GM21390 (cell line): ENCODE data around the gene PREP.

Experiments
- ATAC-seq: cut with Tn5 transposase; IDR thresholded peaks from one replicate; pipeline ENCODE4 v1.9.1; 2021; ENCODE audit not compliant: unreplicated experiment

Gene PREP

GRCh38 chr6:105310947-105311346 is 91.9 kb downstream of the PREP start:
- ATAC-seq: no peak

GRCh38 chr6:105310371-105310770 is 92.5 kb downstream of the PREP start:
- no peak for ATAC-seq

- no peak for ATAC-seq
Observed at GRCh38 chr6:105308840-105309239, 94.0 kb downstream of the PREP start.

GRCh38 chr6:105305521-105305920 is 97.4 kb downstream of the PREP start:
- no peak for ATAC-seq

- ATAC-seq: no peak
Observed at GRCh38 chr6:105304825-105305224, 98.1 kb downstream of the PREP start.

GRCh38 chr6:105304366-105304765 is 98.5 kb downstream of the PREP start:
- no peak for ATAC-seq

GRCh38 chr6:105302617-105303128 is 100.2 kb downstream of the PREP start:
- no peak for ATAC-seq

GRCh38 chr6:105301756-105302616 is 100.9 kb downstream of the PREP start:
- ATAC-seq: no peak

GRCh38 chr6:105301072-105301503 is 101.8 kb downstream of the PREP start:
- no peak for ATAC-seq

- ATAC-seq: no peak
Observed at GRCh38 chr6:105300090-105300489, 102.8 kb downstream of the PREP start.

GRCh38 chr6:105294129-105294528 is 108.8 kb downstream of the PREP start:
- ATAC-seq: no peak

- ATAC-seq: no peak
Observed at GRCh38 chr6:105292689-105293339, 110.1 kb downstream of the PREP start.

- ATAC-seq: no peak
Observed at GRCh38 chr6:105291525-105291924, 111.4 kb downstream of the PREP start.

- no peak for ATAC-seq
Observed at GRCh38 chr6:105282631-105283585, 120.0 kb downstream of the PREP start.

GRCh38 chr6:105280033-105280432 is 122.8 kb downstream of the PREP start:
- no peak for ATAC-seq

GRCh38 chr6:105279463-105279862 is 123.4 kb downstream of the PREP start:
- no peak for ATAC-seq

GRCh38 chr6:105278813-105279212 is 124.1 kb downstream of the PREP start:
- no peak for ATAC-seq

GRCh38 chr6:105278035-105278434 is 124.8 kb downstream of the PREP start:
- ATAC-seq: no peak

GRCh38 chr6:105276374-105276773 is 126.5 kb downstream of the PREP start:
- no peak for ATAC-seq

- no peak for ATAC-seq
Observed at GRCh38 chr6:105275542-105275941, 127.3 kb downstream of the PREP start.

- no peak for ATAC-seq
Observed at GRCh38 chr6:105274678-105275077, 128.2 kb downstream of the PREP start.
